Parathyroid adenoma (tissue), 2 donors: ENCODE results near the gene VKORC1L1.
"Not testable (repeated sequence)": the region's sequence is repeated elsewhere in the genome, so short reads cannot be mapped to it uniquely, and the experiment has no call there.

Experiments
- H2AFZ ChIP-seq: fragments of 300-600 bp; sonication (generic); one replicate; pipeline ENCODE4 v1.7.0; 2017; ENCODE audit warnings: antibody characterized with exemption, mild to moderate bottlenecking
- H3K27ac ChIP-seq: fragments of 300-600 bp; sonication (generic); one replicate; pipeline ENCODE4 v1.7.0; 2017
- H3K27me3 ChIP-seq: fragments of 300-600 bp; sonication (generic); one replicate; pipeline ENCODE4 v1.7.0; 2017; ENCODE audit warnings: low read length; ENCODE audit not compliant: control insufficient read depth, insufficient read depth
- H3K36me3 ChIP-seq: fragments of 300-600 bp; sonication (generic); one replicate; pipeline ENCODE4 v1.7.0; 2017; ENCODE audit warnings: low read length; ENCODE audit not compliant: control insufficient read depth, insufficient read depth
- H3K4me1 ChIP-seq: fragments of 300-600 bp; sonication (generic); one replicate; pipeline ENCODE4 v1.7.0; 2017; ENCODE audit warnings: control low read depth
- H3K4me2 ChIP-seq: fragments of 300-600 bp; sonication (generic); one replicate; pipeline ENCODE4 v1.7.0; 2017; ENCODE audit warnings: low read length
- H3K4me3 ChIP-seq: fragments of 300-600 bp; sonication (generic); one replicate; pipeline ENCODE4 v1.7.0; 2017; ENCODE audit warnings: low read depth, low read length
- H3K79me2 ChIP-seq: fragments of 300-600 bp; sonication (generic); one replicate; pipeline ENCODE4 v1.7.0; 2017; ENCODE audit warnings: control low read depth
- H3K9ac ChIP-seq: fragments of 300-600 bp; sonication (generic); one replicate; pipeline ENCODE4 v1.7.0; 2017; ENCODE audit warnings: mild to moderate bottlenecking
- H3K9me3 ChIP-seq: fragments of 300-600 bp; sonication (generic); one replicate; pipeline ENCODE4 v1.7.0; 2017; ENCODE audit warnings: low read length; ENCODE audit not compliant: control insufficient read depth
- TF ChIP-seq, protein P1 (sequence below): fragments of 300-600 bp; sonication (generic); IDR thresholded peaks from one replicate; pipeline ENCODE4 v1.7.0; 2017; ENCODE audit warnings: antibody characterized with exemption, mild to moderate bottlenecking
- donor health status: primary hyperparathyroidism.

Gene VKORC1L1

DNA sequence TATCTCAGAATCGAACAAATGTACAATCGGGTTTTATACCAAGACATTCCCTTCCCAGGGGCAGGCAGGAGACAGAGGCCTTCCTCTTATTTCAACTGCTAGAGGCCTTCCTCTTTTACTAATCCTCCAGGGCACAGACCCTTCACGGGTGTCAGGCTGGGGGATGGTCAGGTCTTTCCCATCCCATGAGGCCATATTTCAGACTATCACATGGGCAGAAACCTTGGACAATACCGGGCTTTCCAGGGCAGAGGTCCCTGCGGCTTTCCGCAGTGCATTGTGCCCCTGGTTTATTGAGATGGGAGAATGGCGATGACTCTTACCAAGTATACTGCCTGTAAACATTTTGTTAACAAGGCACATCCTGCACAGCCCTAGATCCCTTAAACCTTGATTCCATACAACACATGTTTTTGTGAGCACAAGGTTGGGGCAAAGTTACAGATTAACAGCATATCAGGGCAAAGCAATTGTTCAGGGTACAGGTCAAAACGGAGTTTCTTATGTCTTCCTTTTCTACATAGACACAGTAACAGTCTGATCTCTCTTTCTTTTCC, 132.3 kb downstream of the VKORC1L1 start:
- H3K9me3 ChIP-seq, H3K9ac ChIP-seq, H3K79me2 ChIP-seq, H3K4me3 ChIP-seq, H3K27me3 ChIP-seq, H3K4me2 ChIP-seq, H2AFZ ChIP-seq, H3K27ac ChIP-seq, H3K36me3 ChIP-seq, H3K4me1 ChIP-seq: not testable (repeated sequence)

DNA sequence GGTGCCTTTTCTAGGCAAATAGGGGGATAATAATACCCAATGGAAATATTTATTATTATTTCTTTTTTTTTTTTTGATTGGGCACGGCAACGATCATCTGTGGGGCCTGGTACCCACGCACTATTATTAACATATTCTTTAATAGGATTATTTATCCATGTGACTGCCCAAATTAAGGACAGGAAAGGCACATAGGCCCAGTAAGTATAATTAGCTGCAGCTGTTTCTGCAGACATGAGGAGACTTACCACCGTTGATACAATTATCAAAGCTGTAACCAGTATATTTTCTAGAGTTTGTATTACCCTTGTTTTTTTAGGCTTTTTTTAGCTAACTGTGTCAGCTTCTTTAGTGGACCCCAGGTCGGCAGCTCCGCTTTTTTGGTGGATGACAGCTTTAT, 134.4 kb downstream of the VKORC1L1 start:
- no peaks in the 10 kb centered on the region for H3K36me3 ChIP-seq
- no peak overlapping the region for H3K4me3 ChIP-seq
- H3K9ac ChIP-seq, result no peak overlapping the region
- H3K27ac ChIP-seq, result no peak overlapping the region
- TF ChIP-seq, protein P1, sequence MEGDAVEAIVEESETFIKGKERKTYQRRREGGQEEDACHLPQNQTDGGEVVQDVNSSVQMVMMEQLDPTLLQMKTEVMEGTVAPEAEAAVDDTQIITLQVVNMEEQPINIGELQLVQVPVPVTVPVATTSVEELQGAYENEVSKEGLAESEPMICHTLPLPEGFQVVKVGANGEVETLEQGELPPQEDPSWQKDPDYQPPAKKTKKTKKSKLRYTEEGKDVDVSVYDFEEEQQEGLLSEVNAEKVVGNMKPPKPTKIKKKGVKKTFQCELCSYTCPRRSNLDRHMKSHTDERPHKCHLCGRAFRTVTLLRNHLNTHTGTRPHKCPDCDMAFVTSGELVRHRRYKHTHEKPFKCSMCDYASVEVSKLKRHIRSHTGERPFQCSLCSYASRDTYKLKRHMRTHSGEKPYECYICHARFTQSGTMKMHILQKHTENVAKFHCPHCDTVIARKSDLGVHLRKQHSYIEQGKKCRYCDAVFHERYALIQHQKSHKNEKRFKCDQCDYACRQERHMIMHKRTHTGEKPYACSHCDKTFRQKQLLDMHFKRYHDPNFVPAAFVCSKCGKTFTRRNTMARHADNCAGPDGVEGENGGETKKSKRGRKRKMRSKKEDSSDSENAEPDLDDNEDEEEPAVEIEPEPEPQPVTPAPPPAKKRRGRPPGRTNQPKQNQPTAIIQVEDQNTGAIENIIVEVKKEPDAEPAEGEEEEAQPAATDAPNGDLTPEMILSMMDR, result no peak
- H3K27me3 ChIP-seq, result no peaks in the 10 kb centered on the region
- H3K4me1 ChIP-seq, result no peaks in the 10 kb centered on the region
- no peak overlapping the region for H2AFZ ChIP-seq
- no peak overlapping the region for H3K4me2 ChIP-seq
- H3K9me3 ChIP-seq, result no peaks in the 10 kb centered on the region
- H3K79me2 ChIP-seq, result no peaks in the 10 kb centered on the region
